Left colon (tissue), 2 donors: ENCODE results near the gene TSC2. TPM values are rescaled to one million over a fixed set of nuclear protein-coding genes. Genes with fewer than 3 reads are reported as not detected.
"Not testable (repeated sequence)": the region's sequence is repeated elsewhere in the genome, so short reads cannot be mapped to it uniquely, and the experiment has no call there.

Source experiments
- ATAC-seq: fragments of 200-7000 bp; cut with Tn5 transposase; one replicate; pipeline ENCODE4 v1.9.1; 2020; ENCODE audit warnings: mild to moderate bottlenecking, moderate library complexity
- DNase-seq, 2 donors: peaks; one replicate each; pipeline ENCODE4 v3.0.0-alpha.2; 2020
- intact Hi-C, 2 donors: fragments of 100-400 bp; cut with DNase I in 1 of 2; cut with micrococcal nuclease in 1 of 2; formaldehyde crosslinking; loops; one replicate each; pipeline versions ENCODE4 v1.11.2 to v1.14.0; 2022; cut with DNase I, micrococcal nuclease
- total RNA-seq, 2 donors: library from RNA; stranded (reverse); fragmentation: NEBNext Ultra II Directional; extraction: Animal tissue kit (Norgen Biotek cat#: 25700); gene quantifications; one replicate each; pipeline ENCODE4 v1.2.1, GENCODE V29; 2021
- donor health status: DM: no; HTN: no; CAD: no.
- donor health status: DM: yes; HTN: yes; CAD: no.

TSC2 gene
- total RNA-seq, 2 donors from 2014 or later = 115 to 118 TPM

GRCh38 chr16:2105769-2106168, 58.0 kb downstream of the TSC2 start:
- DNase-seq, intact Hi-C loops, ATAC-seq: not testable (repeated sequence)

GRCh38 chr16:2106211-2106610, 58.4 kb downstream of the TSC2 start:
- DNase-seq, intact Hi-C loops, ATAC-seq: not testable (repeated sequence)

- intact Hi-C loops, ATAC-seq, DNase-seq: not testable (repeated sequence)
Measured at GRCh38 chr16:2107121-2107790, 59.5 kb downstream of the TSC2 start.

- ATAC-seq = peak; percentile 14
- DNase-seq, intact Hi-C loops: not testable (repeated sequence)
Measured at GRCh38 chr16:2107791-2108125, 60.0 kb downstream of the TSC2 start.

- DNase-seq, intact Hi-C loops: not testable (repeated sequence)
- ATAC-seq = peak; percentile 15
Measured at GRCh38 chr16:2108446-2109270, 60.9 kb downstream of the TSC2 start.

- intact Hi-C loops, DNase-seq: not testable (repeated sequence)
- ATAC-seq = peak; percentile 16
Measured at GRCh38 chr16:2109271-2109580, 61.4 kb downstream of the TSC2 start.

- ATAC-seq = peak; percentile 16
- DNase-seq, intact Hi-C loops: not testable (repeated sequence)
Measured at GRCh38 chr16:2109872-2110271, 62.1 kb downstream of the TSC2 start.

- DNase-seq, intact Hi-C loops: not testable (repeated sequence)
- ATAC-seq = peak; percentile 25
Measured at GRCh38 chr16:2110332-2111008, 62.7 kb downstream of the TSC2 start.

GRCh38 chr16:2111009-2111353, 63.2 kb downstream of the TSC2 start:
- intact Hi-C loops, DNase-seq: not testable (repeated sequence)
- peak; percentile 16 for ATAC-seq

- DNase-seq, intact Hi-C loops: not testable (repeated sequence)
- peak; percentile 11 for ATAC-seq
Measured at GRCh38 chr16:2111412-2112335, 63.9 kb downstream of the TSC2 start.

- intact Hi-C loops, DNase-seq: not testable (repeated sequence)
Measured at GRCh38 chr16:2112539-2113106, 64.8 kb downstream of the TSC2 start.

GRCh38 chr16:2114225-2114624, 66.4 kb downstream of the TSC2 start:
- DNase-seq, intact Hi-C loops, ATAC-seq: not testable (repeated sequence)

More at GRCh38 chr16:2112539-2113106, 64.8 kb downstream of the TSC2 start:
- not testable (repeated sequence) for ATAC-seq

- DNase-seq, ATAC-seq, intact Hi-C loops: not testable (repeated sequence)
Measured at GRCh38 chr16:2114885-2115590, 67.3 kb downstream of the TSC2 start.

GRCh38 chr16:2115591-2115973, 67.8 kb downstream of the TSC2 start:
- intact Hi-C loops = no loop called here
- DNase-seq (no peak), ATAC-seq (no peak)

GRCh38 chr16:2116428-2116827, 68.6 kb downstream of the TSC2 start:
- DNase-seq, intact Hi-C loops, ATAC-seq: not testable (repeated sequence)

- DNase-seq, intact Hi-C loops, ATAC-seq: not testable (repeated sequence)
Measured at GRCh38 chr16:2117341-2117740, 69.6 kb downstream of the TSC2 start.

- intact Hi-C loops, DNase-seq: not testable (repeated sequence)
Measured at GRCh38 chr16:2117960-2118722, 70.4 kb downstream of the TSC2 start.

More at GRCh38 chr16:2117960-2118722, 70.4 kb downstream of the TSC2 start:
- ATAC-seq = not testable (repeated sequence)
